CD4-positive, alpha-beta T cell treated with Interleukin-6 for 4 hours (primary cell): Measurements from ENCODE around the gene DYTN.

Experiments
- DNase-seq: peaks from one replicate; pipeline ENCODE4 v3.0.0-alpha.2; 2020; ENCODE audit warnings: mixed read lengths

Gene DYTN

GRCh38 chr2:206611191-206611590 lies 107.0 kb downstream of the DYTN start:
- no peak for DNase-seq

- DNase-seq = no peak
Observed at GRCh38 chr2:206610451-206610850, 107.7 kb downstream of the DYTN start.

- no peak for DNase-seq
Observed at GRCh38 chr2:206603243-206603642, 115.0 kb downstream of the DYTN start.
